HG03439 (cell line): Measurements from ENCODE around the gene APOE.
"Not testable (repeated sequence)": the region's sequence is repeated elsewhere in the genome, so short reads cannot be mapped to it uniquely, and the experiment has no call there.

Source experiments
- ATAC-seq: cut with Tn5 transposase; IDR thresholded peaks from one replicate; pipeline ENCODE4 v1.9.1; 2021; ENCODE audit warnings: mild to moderate bottlenecking, moderate library complexity; ENCODE audit not compliant: unreplicated experiment

The APOE gene

DNA sequence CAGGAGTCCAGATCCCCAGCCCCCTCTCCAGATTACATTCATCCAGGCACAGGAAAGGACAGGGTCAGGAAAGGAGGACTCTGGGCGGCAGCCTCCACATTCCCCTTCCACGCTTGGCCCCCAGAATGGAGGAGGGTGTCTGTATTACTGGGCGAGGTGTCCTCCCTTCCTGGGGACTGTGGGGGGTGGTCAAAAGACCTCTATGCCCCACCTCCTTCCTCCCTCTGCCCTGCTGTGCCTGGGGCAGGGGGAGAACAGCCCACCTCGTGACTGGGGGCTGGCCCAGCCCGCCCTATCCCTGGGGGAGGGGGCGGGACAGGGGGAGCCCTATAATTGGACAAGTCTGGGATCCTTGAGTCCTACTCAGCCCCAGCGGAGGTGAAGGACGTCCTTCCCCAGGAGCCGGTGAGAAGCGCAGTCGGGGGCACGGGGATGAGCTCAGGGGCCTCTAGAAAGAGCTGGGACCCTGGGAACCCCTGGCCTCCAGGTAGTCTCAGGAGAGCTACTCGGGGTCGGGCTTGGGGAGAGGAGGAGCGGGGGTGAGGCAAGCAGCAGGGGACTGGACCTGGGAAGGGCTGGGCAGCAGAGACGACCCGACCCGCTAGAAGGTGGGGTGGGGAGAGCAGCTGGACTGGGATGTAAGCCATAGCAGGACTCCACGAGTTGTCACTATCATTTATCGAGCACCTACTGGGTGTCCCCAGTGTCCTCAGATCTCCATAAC is at the start of gene APOE:
Gene APOE, plus strand, starts transcription at position 360 of the 724 bp plus-strand sequence. CDS start 829 bp downstream, outside the sequence.
- ATAC-seq: no peak

DNA sequence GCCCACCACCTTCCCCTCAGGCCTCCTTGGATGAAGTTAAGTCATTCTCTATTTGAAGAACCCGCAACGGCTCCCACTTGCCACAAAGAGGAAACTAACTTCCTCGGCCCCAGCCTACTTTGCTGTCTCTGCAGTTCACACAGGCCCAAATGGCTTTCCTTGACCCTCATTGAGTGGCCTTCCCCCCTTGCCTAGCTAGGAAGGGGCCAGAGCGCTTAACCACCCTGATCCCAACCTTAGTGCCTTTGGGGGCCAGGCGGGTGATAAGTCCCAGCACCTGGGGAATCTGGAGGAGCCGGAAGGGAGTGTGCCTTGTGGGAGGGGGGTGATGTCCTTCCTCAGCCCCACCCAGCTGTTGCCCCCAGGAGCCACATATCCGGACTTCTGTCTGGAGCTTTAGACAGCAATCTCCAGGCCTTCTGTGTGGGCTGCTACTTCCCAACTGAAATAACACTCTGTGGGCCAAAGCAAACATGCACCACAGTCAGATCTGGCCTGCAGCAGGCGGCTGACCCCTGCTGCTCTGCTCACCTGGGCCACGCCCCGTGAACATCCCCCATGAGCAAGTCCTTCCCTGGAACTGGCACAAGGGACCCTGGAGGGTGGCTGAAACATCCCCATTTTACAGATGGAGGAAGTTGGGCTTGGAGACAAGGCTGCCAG is 49.0 kb upstream of the APOE start:
- no peak for ATAC-seq

DNA sequence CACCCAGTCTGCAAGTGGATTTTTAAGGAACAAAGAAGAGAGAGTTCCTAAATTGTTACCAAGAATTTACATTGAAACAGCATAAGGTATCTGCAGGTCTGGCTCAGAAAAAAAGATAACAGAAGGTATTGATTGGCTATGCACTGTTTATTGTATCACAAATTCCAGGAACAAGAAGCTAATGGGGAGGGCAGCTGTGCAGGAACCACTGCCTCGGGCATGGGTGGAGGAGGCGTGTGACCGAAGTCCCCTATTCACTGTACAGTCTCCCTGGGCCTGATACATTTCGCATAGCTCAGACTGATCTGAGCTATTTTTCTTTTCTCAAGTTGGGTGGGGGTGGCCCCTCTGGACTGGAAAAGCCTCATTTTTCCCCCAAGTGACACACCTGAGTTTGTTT is 47.8 kb upstream of the APOE start:
- ATAC-seq: no peak

DNA sequence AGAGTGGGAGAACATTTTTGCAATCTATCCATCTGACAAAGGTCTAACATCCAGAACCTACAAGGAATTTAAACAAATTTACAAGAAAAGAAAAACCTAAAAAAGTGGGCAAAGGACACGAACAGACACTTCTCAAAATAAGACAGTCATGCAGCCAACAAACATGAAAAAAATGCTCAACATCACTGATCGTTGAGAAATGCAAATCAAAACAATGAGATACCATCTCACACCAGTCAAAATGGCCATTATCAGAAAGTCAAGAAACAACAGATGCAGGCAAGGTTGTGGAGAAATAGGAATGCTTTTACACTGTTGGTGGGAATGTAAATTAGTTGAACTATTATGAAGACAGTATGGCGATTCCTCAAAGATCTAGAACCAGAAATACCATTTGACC is 44.0 kb upstream of the APOE start:
- not testable (repeated sequence) for ATAC-seq

DNA sequence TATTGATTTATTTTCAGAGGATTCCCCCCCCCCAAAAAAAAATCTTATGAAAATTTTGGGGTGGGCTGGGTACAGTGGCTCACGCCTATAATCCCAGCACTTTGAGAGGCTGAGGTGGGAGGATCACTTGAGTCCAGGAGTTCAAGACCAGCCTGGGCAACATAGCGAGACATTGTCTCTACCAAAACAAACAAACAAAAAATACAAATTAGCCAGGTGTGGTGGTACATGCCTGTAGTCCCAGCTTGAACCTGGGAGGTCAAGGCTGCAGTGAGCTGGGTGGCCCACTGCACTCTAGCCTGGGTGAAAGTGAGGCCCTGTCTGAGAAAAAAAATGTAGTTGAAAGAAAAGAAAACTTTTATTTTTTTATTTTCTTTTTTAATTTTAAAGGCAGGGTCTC is 41.6 kb upstream of the APOE start:
- ATAC-seq: no peak

DNA sequence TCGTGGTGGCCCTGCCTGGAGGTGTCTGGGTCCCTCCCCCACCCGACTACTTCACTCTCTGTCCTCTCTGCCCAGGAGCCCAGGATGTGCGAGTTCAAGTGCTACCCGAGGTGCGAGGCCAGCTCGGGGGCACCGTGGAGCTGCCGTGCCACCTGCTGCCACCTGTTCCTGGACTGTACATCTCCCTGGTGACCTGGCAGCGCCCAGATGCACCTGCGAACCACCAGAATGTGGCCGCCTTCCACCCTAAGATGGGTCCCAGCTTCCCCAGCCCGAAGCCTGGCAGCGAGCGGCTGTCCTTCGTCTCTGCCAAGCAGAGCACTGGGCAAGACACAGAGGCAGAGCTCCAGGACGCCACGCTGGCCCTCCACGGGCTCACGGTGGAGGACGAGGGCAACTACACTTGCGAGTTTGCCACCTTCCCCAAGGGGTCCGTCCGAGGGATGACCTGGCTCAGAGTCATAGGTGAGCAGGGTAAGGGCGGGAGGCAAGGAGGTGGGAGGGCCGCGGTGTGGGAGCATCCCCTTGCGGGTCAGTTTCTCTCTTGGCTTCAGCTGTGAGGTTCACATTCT is 40.3 kb upstream of the APOE start:
- ATAC-seq: no peak

DNA sequence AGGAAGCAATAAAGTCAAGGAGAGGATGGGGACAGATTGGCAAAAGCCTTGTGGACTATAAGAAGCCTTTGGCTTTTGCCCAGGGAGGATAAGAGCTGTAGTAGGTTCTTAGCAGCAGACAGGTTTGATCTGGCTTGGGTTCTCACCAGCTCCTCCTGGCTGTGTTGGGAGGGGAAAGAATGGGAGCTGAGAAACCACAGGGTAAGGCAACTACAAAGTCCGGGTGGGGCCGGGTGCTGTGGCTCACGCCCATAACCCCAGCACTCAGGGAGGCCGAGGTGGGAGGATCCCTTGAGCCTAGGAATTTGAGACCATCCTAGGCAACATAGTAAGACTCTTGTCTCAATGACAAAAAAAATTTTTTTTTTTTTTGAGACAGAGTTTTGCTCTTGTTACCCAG is 38.9 kb upstream of the APOE start:
- ATAC-seq: no peak

DNA sequence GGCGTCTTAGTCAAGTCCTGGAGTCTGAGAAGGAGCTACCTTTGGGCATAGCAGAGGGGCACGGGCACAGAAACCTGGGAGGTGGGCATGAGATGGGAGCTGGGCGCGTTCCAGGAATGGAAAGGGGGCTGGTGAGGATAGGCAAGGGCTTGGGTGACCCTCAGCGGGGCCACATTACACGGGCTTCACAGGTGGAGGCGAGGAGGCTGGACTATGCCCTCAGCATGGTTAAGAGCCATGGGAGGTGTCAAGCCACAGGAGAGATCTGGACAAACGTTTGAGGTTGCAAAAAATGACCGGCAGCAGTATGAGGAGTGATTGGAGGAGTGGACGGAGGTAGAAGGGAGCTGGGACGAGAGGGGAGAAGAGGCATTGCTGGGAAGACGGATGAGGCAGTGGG is 38.0 kb upstream of the APOE start:
- ATAC-seq: no peak

DNA sequence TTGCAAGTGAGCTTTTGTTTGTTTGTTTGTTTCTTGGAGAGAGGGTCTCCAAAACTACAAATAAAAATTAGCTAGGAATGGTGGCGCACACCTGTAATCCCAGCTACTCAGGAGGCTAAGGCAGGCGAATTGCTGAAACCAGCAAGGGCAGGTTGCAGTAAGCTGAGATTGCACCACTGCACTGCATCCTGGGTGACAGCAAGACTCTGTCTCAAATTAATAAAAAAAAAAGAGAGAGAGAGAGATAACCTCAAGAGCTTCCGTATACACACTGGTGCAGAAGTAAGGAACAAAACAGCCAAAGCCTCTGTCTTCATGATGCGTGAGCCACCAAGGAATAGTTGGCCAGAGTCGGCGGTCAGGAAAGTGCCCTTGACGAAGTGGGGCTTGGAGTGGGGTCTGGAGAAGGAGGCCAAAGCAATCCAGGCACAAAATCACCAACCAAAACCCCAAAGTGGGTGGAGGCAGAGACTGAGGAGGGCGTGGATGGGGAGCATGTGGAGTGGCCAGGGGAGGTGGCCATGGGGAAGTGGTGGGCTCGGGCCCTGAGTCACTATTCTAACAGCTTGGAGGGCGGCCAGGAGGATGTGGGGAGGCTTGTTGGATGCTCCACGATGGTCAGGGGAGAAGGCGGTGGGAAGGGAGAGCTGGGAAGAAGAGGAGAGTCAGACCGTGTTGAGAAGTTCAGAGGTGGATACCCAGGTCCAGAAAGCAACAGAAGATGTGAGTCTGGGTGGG is 35.7 kb upstream of the APOE start:
- no peak for ATAC-seq

DNA sequence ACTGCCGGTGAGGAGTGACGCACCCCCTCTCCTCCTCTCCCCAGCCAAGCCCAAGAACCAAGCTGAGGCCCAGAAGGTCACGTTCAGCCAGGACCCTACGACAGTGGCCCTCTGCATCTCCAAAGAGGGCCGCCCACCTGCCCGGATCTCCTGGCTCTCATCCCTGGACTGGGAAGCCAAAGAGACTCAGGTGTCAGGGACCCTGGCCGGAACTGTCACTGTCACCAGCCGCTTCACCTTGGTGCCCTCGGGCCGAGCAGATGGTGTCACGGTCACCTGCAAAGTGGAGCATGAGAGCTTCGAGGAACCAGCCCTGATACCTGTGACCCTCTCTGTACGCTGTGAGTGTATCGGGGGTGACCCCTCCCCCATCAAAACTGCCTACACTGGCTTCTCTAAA is 33.8 kb upstream of the APOE start:
- ATAC-seq: no peak

DNA sequence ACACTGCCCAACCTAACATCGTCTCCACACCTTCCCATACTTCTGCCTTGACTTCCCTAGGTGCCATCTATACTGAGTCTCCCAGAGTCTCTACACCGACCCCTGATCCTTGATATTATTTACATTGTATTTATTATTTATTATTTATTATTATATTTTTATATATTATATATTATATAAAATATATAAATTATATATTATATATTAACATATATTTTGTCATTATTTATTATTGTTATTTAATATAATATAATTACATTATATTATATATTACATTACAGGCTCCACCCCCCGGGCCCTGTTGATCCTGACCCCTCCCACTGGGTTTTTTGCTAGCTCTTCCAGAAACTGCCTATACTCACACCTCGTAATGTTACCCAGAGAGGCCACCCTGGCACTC is 32.9 kb upstream of the APOE start:
- no peak for ATAC-seq

DNA sequence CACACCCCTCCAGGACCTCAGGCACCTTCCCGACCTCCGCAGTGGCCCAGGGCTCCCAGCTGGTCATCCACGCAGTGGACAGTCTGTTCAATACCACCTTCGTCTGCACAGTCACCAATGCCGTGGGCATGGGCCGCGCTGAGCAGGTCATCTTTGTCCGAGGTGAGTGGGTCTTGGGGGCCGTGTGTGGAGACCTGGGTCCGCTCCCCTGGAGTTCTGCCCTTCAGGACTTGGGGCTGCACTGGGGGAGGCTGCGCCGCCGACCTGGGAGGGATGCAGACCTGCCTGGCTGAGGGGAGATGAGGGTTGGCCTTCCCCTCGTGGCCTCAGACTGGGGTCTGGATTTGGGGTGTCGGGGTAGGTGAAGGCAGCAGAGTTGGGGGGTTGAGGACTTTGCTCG is 31.3 kb upstream of the APOE start:
- no peak for ATAC-seq

DNA sequence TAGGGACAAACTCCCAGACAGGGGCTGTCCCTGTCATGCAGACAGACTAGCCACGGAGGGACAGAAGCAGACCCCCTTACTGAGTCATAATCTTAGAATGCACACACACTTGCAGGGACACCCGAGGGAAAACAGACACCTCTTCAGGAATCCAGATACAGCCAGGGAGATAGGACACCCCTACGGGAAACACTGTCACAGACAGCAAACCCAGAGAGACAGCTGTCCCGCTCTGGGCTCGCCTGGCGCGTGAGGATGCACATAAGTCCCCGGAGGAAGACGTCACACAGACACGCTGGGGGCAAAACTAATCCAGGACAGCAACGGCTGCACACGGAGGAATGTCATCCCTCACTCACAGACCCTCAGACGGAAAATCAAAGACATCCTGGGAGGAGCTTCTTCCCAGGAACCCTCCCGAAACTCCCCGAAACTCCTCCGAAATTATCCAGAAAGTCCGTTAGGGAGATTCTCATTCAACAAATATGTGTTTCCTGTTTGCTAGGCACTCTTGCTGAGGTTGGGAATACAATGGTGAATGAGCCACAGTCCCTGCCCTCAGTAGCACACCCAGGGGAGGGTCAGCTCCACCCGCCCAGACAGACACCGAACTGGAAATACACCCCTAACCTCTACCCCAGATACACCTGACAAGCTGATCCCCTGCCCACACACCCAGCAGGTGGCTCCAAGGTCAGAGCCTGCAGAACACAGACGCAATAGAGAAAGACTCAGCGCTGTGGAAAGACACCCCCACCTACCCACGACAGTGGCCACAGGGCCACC is 29.7 kb upstream of the APOE start:
- ATAC-seq: no peak

DNA sequence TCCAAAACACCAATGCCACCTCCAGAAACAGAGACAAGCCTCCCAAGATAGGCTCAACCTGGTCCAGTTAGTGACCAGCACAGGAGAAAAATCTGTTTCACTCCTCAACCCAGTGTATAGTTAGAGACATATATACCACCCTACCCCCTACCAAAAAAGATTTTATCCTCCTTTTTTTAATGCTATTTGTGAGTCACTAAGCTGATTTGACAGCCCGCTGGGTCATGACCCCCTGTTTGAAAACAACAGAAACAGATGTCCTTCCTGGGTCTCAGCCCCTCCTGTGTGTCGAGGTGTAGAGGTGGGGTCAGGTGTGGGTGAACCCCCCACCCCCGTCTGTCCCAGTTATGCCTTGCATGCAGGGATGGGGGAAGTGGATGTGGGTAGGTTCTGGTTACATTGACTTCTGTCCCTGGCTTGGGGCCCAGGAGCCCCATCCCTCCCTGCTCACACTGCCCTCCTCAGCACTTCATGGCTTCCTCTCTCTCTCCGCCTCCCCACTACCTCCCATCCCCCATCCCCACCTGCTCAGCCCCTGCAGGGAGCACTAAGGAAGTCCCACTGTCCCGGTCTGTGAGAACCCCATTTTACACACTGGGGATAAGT is 28.6 kb upstream of the APOE start:
- ATAC-seq: no peak

DNA sequence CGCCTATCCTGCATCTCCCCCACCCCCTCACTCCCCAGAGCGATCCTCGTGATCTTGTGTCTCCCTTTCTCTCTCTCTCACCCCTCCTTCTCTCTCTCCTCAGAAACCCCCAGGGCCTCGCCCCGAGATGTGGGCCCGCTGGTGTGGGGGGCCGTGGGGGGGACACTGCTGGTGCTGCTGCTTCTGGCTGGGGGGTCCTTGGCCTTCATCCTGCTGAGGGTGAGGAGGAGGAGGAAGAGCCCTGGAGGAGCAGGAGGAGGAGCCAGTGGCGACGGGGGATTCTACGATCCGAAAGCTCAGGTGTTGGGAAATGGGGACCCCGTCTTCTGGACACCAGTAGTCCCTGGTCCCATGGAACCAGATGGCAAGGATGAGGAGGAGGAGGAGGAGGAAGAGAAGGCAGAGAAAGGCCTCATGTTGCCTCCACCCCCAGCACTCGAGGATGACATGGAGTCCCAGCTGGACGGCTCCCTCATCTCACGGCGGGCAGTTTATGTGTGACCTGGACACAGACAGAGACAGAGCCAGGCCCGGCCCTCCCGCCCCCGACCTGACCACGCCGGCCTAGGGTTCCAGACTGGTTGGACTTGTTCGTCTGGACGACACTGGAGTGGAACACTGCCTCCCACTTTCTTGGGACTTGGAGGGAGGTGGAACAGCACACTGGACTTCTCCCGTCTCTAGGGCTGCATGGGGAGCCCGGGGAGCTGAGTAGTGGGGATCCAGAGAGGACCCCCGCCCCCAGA is 27.3 kb upstream of the APOE start:
- ATAC-seq: no peak

DNA sequence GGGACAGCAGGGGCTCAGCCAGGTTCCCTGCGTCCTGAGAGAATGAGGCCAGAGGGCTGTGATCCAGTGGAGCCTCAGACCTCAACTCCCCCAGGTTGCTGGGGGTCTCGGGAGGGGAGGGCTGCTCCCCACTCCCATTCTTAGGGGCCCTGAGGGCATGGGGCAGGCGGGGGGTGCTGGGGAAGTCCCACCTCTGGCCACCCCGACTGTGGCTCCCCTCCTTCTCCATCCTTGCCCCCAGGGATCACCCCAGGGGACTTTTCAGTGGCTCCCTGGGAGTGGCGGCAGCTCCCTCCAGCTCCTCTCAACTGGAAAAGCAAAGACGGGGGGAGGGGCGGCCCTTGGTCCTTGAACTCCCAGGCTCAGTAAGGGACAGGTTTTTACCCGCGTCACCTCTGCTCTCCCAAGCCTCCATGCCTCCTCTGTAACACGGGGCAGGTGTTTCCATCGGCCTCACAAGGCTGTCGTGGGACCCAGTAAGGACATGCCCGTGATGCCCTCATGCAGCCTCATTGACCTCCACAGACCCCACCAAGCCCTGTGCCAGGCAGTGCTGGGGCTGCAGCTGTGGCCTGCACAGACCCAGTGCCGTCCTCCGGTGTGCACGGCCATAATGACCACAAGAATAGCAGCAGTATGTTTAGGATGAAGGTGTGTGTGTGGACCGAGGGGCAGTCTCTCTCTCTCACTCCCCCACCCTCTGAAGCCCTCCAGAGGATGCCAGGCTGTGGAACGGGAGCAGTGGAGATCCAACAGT is 26.1 kb upstream of the APOE start:
- ATAC-seq: no peak

DNA sequence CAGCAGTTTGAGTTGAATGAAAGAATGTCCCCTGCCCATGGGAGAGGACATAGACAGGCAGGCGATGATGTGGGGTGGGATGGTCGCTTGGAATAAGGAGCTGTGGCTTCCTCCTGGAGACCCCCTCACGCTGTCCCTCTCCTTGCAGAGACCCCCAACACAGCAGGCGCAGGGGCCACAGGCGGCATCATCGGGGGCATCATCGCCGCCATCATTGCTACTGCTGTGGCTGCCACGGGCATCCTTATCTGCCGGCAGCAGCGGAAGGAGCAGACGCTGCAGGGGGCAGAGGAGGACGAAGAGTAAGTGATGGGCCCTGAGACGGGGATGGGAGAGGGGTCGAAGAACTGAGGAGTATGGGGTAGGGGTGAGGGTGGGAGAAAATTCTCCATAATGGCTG is 23.5 kb upstream of the APOE start:
- no peak for ATAC-seq

DNA sequence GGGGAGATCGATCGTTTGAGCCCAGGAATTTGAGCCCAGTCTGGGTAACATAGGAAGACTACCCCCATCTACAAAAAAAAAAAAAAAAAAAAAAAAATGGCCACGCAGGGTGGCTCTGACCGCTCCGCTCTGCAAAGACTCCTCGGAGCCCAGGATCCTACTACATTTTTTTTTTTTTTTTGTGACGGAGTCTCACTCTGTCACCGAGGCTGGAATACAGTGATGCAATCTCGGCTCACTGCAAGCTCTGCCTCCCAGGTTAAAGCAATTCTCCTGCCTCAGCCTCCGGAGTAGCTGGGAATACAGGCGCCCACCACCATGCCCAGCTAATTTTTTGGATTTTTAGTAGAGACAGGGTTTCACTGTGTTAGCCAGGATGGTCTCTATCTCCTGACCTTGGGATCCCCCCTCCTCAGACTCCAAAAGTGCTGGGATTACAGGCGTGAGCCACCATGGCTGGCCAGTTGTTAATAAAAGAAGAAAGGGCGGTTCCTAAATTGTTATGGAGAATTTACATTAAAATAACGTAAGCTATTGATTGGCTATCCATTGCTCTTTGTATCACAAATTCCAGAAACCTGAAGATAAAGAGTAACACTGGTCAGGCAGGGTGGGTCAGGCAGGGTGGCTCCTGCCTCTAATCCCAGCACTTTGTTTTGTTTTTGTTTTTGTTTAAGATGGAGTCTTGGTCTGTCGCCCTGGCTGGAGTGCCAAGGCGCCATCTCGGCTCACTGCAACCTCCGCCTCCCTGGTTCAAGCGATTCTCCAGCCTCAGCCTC is 22.8 kb upstream of the APOE start:
- not testable (repeated sequence) for ATAC-seq
